GM12878 (cell line): Measurements from ENCODE around the gene KITLG. TPM values are rescaled to one million over a fixed set of nuclear protein-coding genes. Genes with fewer than 3 reads are reported as not detected.

Source experiments
- ATAC-seq: fragments of 200-7000 bp; cut with Tn5 transposase; 3 replicates; pipeline ENCODE4 v1.9.1; 2020; ENCODE audit warnings: mild to moderate bottlenecking, moderate library complexity
- BruUV-seq: library from RNA; stranded (reverse); fragments of 400-500 nt; replicated peaks from 2 replicates; lab custom pipeline; 2021; lab: Mats Ljungman, UMichigan
- CTCF ChIA-PET: fragments of 300-600 bp; sonication (Branson Sonifier 250); formaldehyde crosslinking; extraction: SDS; loops from one replicate; lab custom pipeline; 2021; ENCODE audit warnings: inconsistent platforms; lab: Yijun Ruan, JAX
- POLR2A ChIA-PET: fragments of 350-600 bp; formaldehyde crosslinking; extraction: SDS; loops from one replicate; lab custom pipeline; 2021; ENCODE audit warnings: inconsistent platforms; lab: Charles Lee
- RAD21 ChIA-PET: fragments of 300-600 bp; sonication (Branson Sonifier 250); formaldehyde crosslinking; loops from one replicate; lab custom pipeline; 2023; ENCODE audit warnings: antibody characterized with exemption; ENCODE audit not compliant: unreplicated experiment; lab: Charles Lee
- SMC1A ChIA-PET: fragments of 300-600 bp; sonication (Branson Sonifier 250); formaldehyde crosslinking; loops from one replicate; lab custom pipeline; 2023; ENCODE audit not compliant: unreplicated experiment, uncharacterized antibody; lab: Charles Lee
- DNase-seq: peaks from one replicate; pipeline ENCODE4 v3.0.0-alpha.2; 2011; ENCODE audit warnings: low read depth, low spot score
- FAIRE-seq: peaks from 3 replicates; lab custom pipeline; 2011; peaks lifted over from hg19 to GRCh38; lab: Jason Lieb, UNC
- H2AFZ ChIP-seq: 2 replicates; pipeline ENCODE4 v1.6.0; 2011; ENCODE audit warnings: low read depth, low read length, control low read depth; ENCODE audit not compliant: control insufficient read depth
- H3K27ac ChIP-seq: 2 replicates; pipeline ENCODE4 v1.5.1; 2011; ENCODE audit warnings: control low read depth; ENCODE audit not compliant: control insufficient read depth, insufficient read depth
- H3K27me3 ChIP-seq, 2 experiments: replicated peaks in 1 of 2; 2 replicates each; pipeline versions ENCODE4 v1.6.0 to v1.6.1; 2011; ENCODE audit warnings: low read length in 1 of 2; ENCODE audit not compliant: control insufficient read depth in 2 of 2, insufficient read depth in 2 of 2
- H3K36me3 ChIP-seq, 2 experiments: 2 replicates each; pipeline ENCODE4 v1.5.1; 2011; ENCODE audit warnings: low read length in 1 of 2; ENCODE audit not compliant: control insufficient read depth in 2 of 2, insufficient read depth in 2 of 2
- H3K4me1 ChIP-seq: 2 replicates; pipeline ENCODE4 v1.6.1; 2011; ENCODE audit warnings: mild to moderate bottlenecking, low read length, moderate library complexity, mixed read lengths; ENCODE audit not compliant: control insufficient read depth, insufficient read depth
- H3K4me2 ChIP-seq: 2 replicates; pipeline ENCODE4 v1.6.0; 2011; ENCODE audit warnings: control low read depth; ENCODE audit not compliant: control insufficient read depth, insufficient read depth
- H3K4me3 ChIP-seq: fragments of 200-600 bp; sonication (generic); 2 replicates; pipeline ENCODE4 v1.5.1; 2016
- H3K79me2 ChIP-seq: 2 replicates; pipeline ENCODE4 v1.6.0; 2011; ENCODE audit warnings: low read length; ENCODE audit not compliant: control insufficient read depth, insufficient read depth
- H3K9ac ChIP-seq: 2 replicates; pipeline ENCODE4 v1.8.0; 2011; ENCODE audit warnings: low read length, control low read depth, mixed read lengths; ENCODE audit not compliant: control insufficient read depth, insufficient read depth
- H3K9me3 ChIP-seq: replicated peaks from 3 replicates; pipeline ENCODE4 v1.5.1; 2011; ENCODE audit warnings: mild to moderate bottlenecking, low read length; ENCODE audit not compliant: control insufficient read depth, insufficient read depth
- H4K20me1 ChIP-seq: 2 replicates; pipeline ENCODE4 v1.6.0; 2011; ENCODE audit not compliant: control insufficient read depth, insufficient read depth
- BCLAF1 ChIP-seq: fragments of 450-650 bp; IDR thresholded peaks from 2 replicates; pipeline ENCODE4 v1.6.1; 2017; ENCODE audit warnings: antibody characterized with exemption, mild to moderate bottlenecking, moderate library complexity
- IKZF1 ChIP-seq: fragments of 450-650 bp; conservative IDR thresholded peaks from 2 replicates; pipeline ENCODE4 v1.6.1; 2017; ENCODE audit warnings: antibody characterized with exemption, mild to moderate bottlenecking
- MAX ChIP-seq: IDR thresholded peaks from 2 replicates; pipeline ENCODE4 v1.6.1; 2012; ENCODE audit warnings: low read depth, low read length, improper control_type of control experiment
- POLR2A ChIP-seq: IDR thresholded peaks from 2 replicates; pipeline ENCODE4 v1.6.1; 2011; ENCODE audit warnings: low read depth, mild to moderate bottlenecking, low read length
- SIX5 ChIP-seq: IDR thresholded peaks from 2 replicates; pipeline ENCODE4 v1.6.1; 2011; ENCODE audit warnings: mild to moderate bottlenecking, low read depth, low read length, moderate library complexity; ENCODE audit not compliant: severe bottlenecking
- SREBF2 ChIP-seq: IDR thresholded peaks from 2 replicates; pipeline ENCODE4 v1.6.1; 2012; ENCODE audit warnings: mild to moderate bottlenecking, low read length
- ZNF592 ChIP-seq: fragments of 450-650 bp; IDR thresholded peaks from 2 replicates; pipeline ENCODE4 v1.6.1; 2017; ENCODE audit warnings: mild to moderate bottlenecking, moderate library complexity
- ZZZ3 ChIP-seq: IDR thresholded peaks from 2 replicates; pipeline ENCODE4 v1.6.1; 2011; ENCODE audit warnings: low read depth; ENCODE audit not compliant: control insufficient read depth, insufficient read length
- WGBS: methylation state at CpG from one replicate; pipeline ENCODE4 v1.1.6; 2016; ENCODE audit warnings: low lambda C conversion rate; ENCODE audit not compliant: insufficient replicate concordance, insufficient coverage; ENCODE audit errors: missing lambda C conversion rate; 5-methylcytosine and 5-hydroxymethylcytosine counted together
- in situ Hi-C: fragments of 300-500 bp; cut with MboI; formaldehyde crosslinking; loops from 9 replicates; pipeline ENCODE4 v1.14.3; 2018; ENCODE audit warnings: mixed read lengths
- intact Hi-C: fragments of 100-400 bp; cut with micrococcal nuclease; formaldehyde crosslinking; loops from one replicate; pipeline ENCODE4 v1.14.2; 2022; ENCODE audit not compliant: unreplicated experiment
- polyA plus RNA-seq, 11 experiments: library from polyadenylated mRNA; depleted of rRNA in 4 of 11; unstranded in 6 of 11; stranded (reverse) in 5 of 11; fragments of >200 nt; fragmentation: Nextera tagmentation in 4 of 11; fragmentation: Illumina TruSeq in 1 of 11; extraction: Ambion mirVana in 4 of 11; extraction: Trizol in 1 of 11; gene quantifications; 1 replicate in 1 of 11; 2 replicates in 10 of 11; pipeline versions ENCODE4 v1.2.1 to v1.2.3, GENCODE V29; 2011 to 2016; ENCODE audit warnings: inconsistent platforms in 2 of 11, missing spikeins in 2 of 11, low read depth in 1 of 11
- total RNA-seq, 4 experiments: library from RNA; depleted of rRNA in 3 of 4; stranded (reverse); fragments of >200 nt in 3 of 4; fragmentation: Illumina TruSeq in 1 of 4; extraction: Trizol in 1 of 4; gene quantifications; 2 replicates each; pipeline versions ENCODE4 v1.2.1 to v1.2.3, GENCODE V29; 2013 to 2021

KITLG gene
- total and polyA plus RNA-seq, 10 of the 15 experiments (the other 5 are each of a cell fraction or from before 2014, with no cell fraction given), result 0.02 to 0.51 (median 0.09) TPM; not detected in 1

- RAD21 ChIA-PET, result no interaction called here
- intact Hi-C loops, result no loop called here
- POLR2A ChIA-PET, result interaction anchor here (0.5 kb wide), 1 partner anchor 437 kb away, joined by 3 read pairs; no protein-coding TSS in a partner anchor
- Histone ChIP-seq H3K79me2 (no peaks in the 10 kb centered on the region), H2AFZ (no peak overlapping the region), H3K27ac (no peak overlapping the region), H3K4me3 (no peak overlapping the region)
- no peak for TF ChIP-seq SREBF2
- TF ChIP-seq IKZF1, result no peak
- TF ChIP-seq SIX5, result no peak
- TF ChIP-seq, all 136 proteins: peak for 0
- in situ Hi-C loops, result no loop called here
- Histone ChIP-seq H3K4me2 (no peak overlapping the region), H4K20me1 (no peaks in the 10 kb centered on the region), H3K36me3 (no peaks in the 10 kb centered on the region), H3K27me3 (no peaks in the 10 kb centered on the region), H3K9me3 (no peaks in the 10 kb centered on the region), H3K4me1 (no peaks in the 10 kb centered on the region), H3K9ac (no peak overlapping the region)
- ChIA-PET CTCF (no interaction called here), SMC1A (no interaction called here)
- BruUV-seq, result no TSS peak
- DNase-seq (no peak), ATAC-seq (no peak), FAIRE-seq (no peak)
- 25% methylated on average over 10 of the region's 10 CpGs for WGBS
Observed at GRCh38 chr12:88544991-88545980, 35.0 kb downstream of the KITLG start.

GRCh38 chr12:88539893-88540292 lies 40.4 kb downstream of the KITLG start:
- Histone ChIP-seq H3K4me3 (no peak overlapping the region), H3K27me3 (no peaks in the 10 kb centered on the region; a peak in 1 of 4 replicates), H3K36me3 (no peaks in the 10 kb centered on the region), H3K9me3 (no peaks in the 10 kb centered on the region), H3K27ac (no peak overlapping the region), H3K9ac (no peak overlapping the region), H3K4me1 (no peaks in the 10 kb centered on the region), H2AFZ (no peak overlapping the region), H3K79me2 (no peaks in the 10 kb centered on the region), H3K4me2 (no peak overlapping the region), H4K20me1 (no peaks in the 10 kb centered on the region)
- ChIA-PET RAD21 (no interaction called here), POLR2A (no interaction called here), CTCF (no interaction called here), SMC1A (interaction anchor here (0.5 kb wide), 2 partner anchors 27 to 630 kb away, joined by 3 read pairs; no protein-coding TSS in a partner anchor)
- DNase-seq (no peak), FAIRE-seq (no peak), ATAC-seq (no peak)
- in situ Hi-C loops (no loop called here), intact Hi-C loops (no loop called here)
- no TSS peak for BruUV-seq
- WGBS, result 0% methylated on average over 1 of the region's 1 CpG
- TF ChIP-seq ZZZ3 (no peak), POLR2A (no peak), BCLAF1 (no peak), ZNF592 (no peak), MAX (no peak)
